H1 (cell line): Measurements from ENCODE around the gene MGMT. TPM values are rescaled to one million over a fixed set of nuclear protein-coding genes. Genes with fewer than 3 reads are reported as not detected.

ENCODE experiments used
- CTCF ChIA-PET: fragments of 300-600 bp; sonication (Branson Sonifier 250); formaldehyde crosslinking; loops from one replicate; lab custom pipeline; 2021; ENCODE audit not compliant: partially characterized antibody; lab: Charles Lee
- POLR2A ChIA-PET: fragments of 300-600 bp; sonication (Branson Sonifier 250); formaldehyde crosslinking; loops from one replicate; lab custom pipeline; 2021; ENCODE audit warnings: inconsistent platforms; ENCODE audit not compliant: partially characterized antibody; lab: Charles Lee
- DNase-seq, 2 experiments: peaks; one replicate each; pipeline versions ENCODE4 v3.0.0 to v3.0.0-alpha.2; 2010 to 2022; ENCODE audit warnings: low spot score in 2 of 2, low read depth in 1 of 2, mixed read lengths in 1 of 2
- FAIRE-seq: peaks from 2 replicates; lab custom pipeline; 2011; peaks lifted over from hg19 to GRCh38; lab: Jason Lieb, UNC
- H2AFZ ChIP-seq: 2 replicates; pipeline ENCODE4 v1.8.1; 2012; ENCODE audit warnings: low read length, inconsistent platforms
- H2AK5ac ChIP-seq: 2 replicates; pipeline ENCODE4 v1.6.1; 2013; ENCODE audit warnings: low read depth, low read length
- H2BK120ac ChIP-seq: replicated peaks from 2 replicates; pipeline ENCODE3; 2013; ENCODE audit warnings: low read depth, low read length, inconsistent platforms
- H2BK12ac ChIP-seq: 2 replicates; pipeline ENCODE4 v1.6.1; 2013; ENCODE audit warnings: low read depth, low read length
- H2BK15ac ChIP-seq: 2 replicates; pipeline ENCODE4 v1.6.1; 2013; ENCODE audit warnings: low read length
- H2BK20ac ChIP-seq: 2 replicates; pipeline ENCODE4 v1.6.1; 2013; ENCODE audit warnings: low read length
- H2BK5ac ChIP-seq: 2 replicates; pipeline ENCODE4 v1.6.1; 2013; ENCODE audit warnings: low read depth, low read length
- H3K14ac ChIP-seq: 2 replicates; pipeline ENCODE4 v1.6.1; 2013; ENCODE audit warnings: inconsistent platforms; ENCODE audit not compliant: insufficient read length
- H3K18ac ChIP-seq: 2 replicates; pipeline ENCODE4 v1.6.1; 2013; ENCODE audit warnings: low read length; ENCODE audit errors: extremely low read depth
- H3K23ac ChIP-seq: 2 replicates; pipeline ENCODE4 v1.6.1; 2013; ENCODE audit warnings: inconsistent platforms; ENCODE audit not compliant: insufficient read length
- H3K23me2 ChIP-seq: 2 replicates; pipeline ENCODE4 v1.6.1; 2013; ENCODE audit warnings: low read depth, low read length
- H3K27ac ChIP-seq: 2 replicates; pipeline ENCODE4 v1.6.1; 2011; ENCODE audit warnings: low read depth, low read length, inconsistent platforms
- H3K27me3 ChIP-seq, 4 experiments: replicated peaks in 1 of 4; 1 replicate in 1 of 4; 2 replicates in 3 of 4; pipeline versions ENCODE4 v1.6.1 to v1.8.1; 2011 to 2013; ENCODE audit warnings: low read length in 3 of 4, mild to moderate bottlenecking in 3 of 4, inconsistent platforms in 2 of 4, mixed read lengths in 2 of 4, moderate library complexity in 1 of 4; ENCODE audit not compliant: control insufficient read depth in 3 of 4, insufficient read depth in 3 of 4; ENCODE audit errors: extremely low read depth in 1 of 4
- H3K36me3 ChIP-seq, 4 experiments: 2 replicates each; pipeline versions ENCODE4 v1.6.1 to v1.8.1; 2011 to 2013; ENCODE audit warnings: mild to moderate bottlenecking in 4 of 4, low read length in 3 of 4, moderate library complexity in 2 of 4, control low read depth in 1 of 4, inconsistent platforms in 1 of 4; ENCODE audit not compliant: insufficient read depth in 4 of 4, control insufficient read depth in 2 of 4
- H3K4ac ChIP-seq: replicated peaks from 2 replicates; pipeline ENCODE3; 2013; ENCODE audit warnings: low read length, low read depth, mixed read lengths, inconsistent platforms; ENCODE audit not compliant: insufficient read length
- H3K4me1 ChIP-seq, 4 experiments: replicated peaks in 1 of 4; 1 replicate in 1 of 4; 2 replicates in 3 of 4; pipeline versions ENCODE4 v1.6.1 to v1.8.1; 2011 to 2013; ENCODE audit warnings: low read length in 3 of 4, inconsistent platforms in 2 of 4, mixed read lengths in 1 of 4; ENCODE audit not compliant: insufficient read depth in 4 of 4, control insufficient read depth in 3 of 4
- H3K4me2 ChIP-seq, 2 experiments: 2 replicates each; pipeline versions ENCODE4 v1.6.1 to v1.8.1; 2011 to 2013; ENCODE audit warnings: low read depth in 2 of 2, low read length in 2 of 2, control low read depth in 1 of 2, inconsistent platforms in 1 of 2, mild to moderate bottlenecking in 1 of 2; ENCODE audit not compliant: insufficient read depth in 1 of 2
- H3K4me3 ChIP-seq, 4 experiments: fragments of 200-600, 300-600 bp in 1 of 4; sonication (generic), shearing (Covaris generic), sonication (Bioruptor Twin) in 1 of 4; 2 replicates each; pipeline versions ENCODE4 v1.5.1 to v1.8.1; 2011 to 2016; ENCODE audit warnings: low read length in 4 of 4, low read depth in 3 of 4, control low read depth in 2 of 4, inconsistent platforms in 2 of 4, mild to moderate bottlenecking in 2 of 4, mixed read lengths in 1 of 4, moderate library complexity in 1 of 4; ENCODE audit not compliant: insufficient read depth in 2 of 4; ENCODE audit errors: extremely low read depth in 1 of 4
- H3K56ac ChIP-seq: replicated peaks from 2 replicates; pipeline ENCODE3; 2013; ENCODE audit warnings: low read depth, mild to moderate bottlenecking, mixed read lengths, low read length, inconsistent platforms; ENCODE audit not compliant: insufficient read length
- H3K79me1 ChIP-seq: 2 replicates; pipeline ENCODE4 v1.6.1; 2013; ENCODE audit warnings: low read depth, low read length, control low read depth
- H3K79me2 ChIP-seq, 2 experiments: 2 replicates each; pipeline versions ENCODE4 v1.6.1 to v1.8.1; 2012 to 2013; ENCODE audit warnings: low read length in 2 of 2, mild to moderate bottlenecking in 2 of 2, inconsistent platforms in 1 of 2; ENCODE audit not compliant: insufficient read depth in 2 of 2, control insufficient read depth in 1 of 2
- H3K9ac ChIP-seq, 4 experiments: replicated peaks in 1 of 4; 1 replicate in 1 of 4; 2 replicates in 3 of 4; pipeline versions ENCODE4 v1.6.1 to v1.8.1; 2011 to 2013; ENCODE audit warnings: low read depth in 3 of 4, low read length in 3 of 4, control low read depth in 2 of 4, mild to moderate bottlenecking in 2 of 4, moderate library complexity in 2 of 4, inconsistent platforms in 1 of 4; ENCODE audit errors: extremely low read depth in 1 of 4
- H3K9me3 ChIP-seq, 2 experiments: 2 replicates each; pipeline versions ENCODE4 v1.6.1 to v1.8.1; 2012 to 2013; ENCODE audit warnings: mild to moderate bottlenecking in 2 of 2, moderate library complexity in 2 of 2, control low read depth in 1 of 2, inconsistent platforms in 1 of 2, low read depth in 1 of 2, low read length in 1 of 2, mixed read lengths in 1 of 2; ENCODE audit not compliant: insufficient read depth in 2 of 2
- H4K20me1 ChIP-seq, 2 experiments: replicated peaks in 1 of 2; 2 replicates each; pipeline versions ENCODE3 to v1.8.1; 2011 to 2013; ENCODE audit warnings: inconsistent platforms in 2 of 2, low read length in 2 of 2, mild to moderate bottlenecking in 1 of 2; ENCODE audit not compliant: insufficient read depth in 2 of 2, control insufficient read depth in 1 of 2
- H4K5ac ChIP-seq: 2 replicates; pipeline ENCODE4 v1.6.1; 2013; ENCODE audit warnings: low read length, low read depth, mixed read lengths, inconsistent platforms; ENCODE audit not compliant: insufficient read length
- H4K8ac ChIP-seq: 2 replicates; pipeline ENCODE4 v1.8.0; 2013; ENCODE audit warnings: mild to moderate bottlenecking, moderate library complexity, low read length, inconsistent platforms; ENCODE audit not compliant: insufficient read depth; ENCODE audit errors: extremely low read depth
- H4K91ac ChIP-seq: replicated peaks from 2 replicates; pipeline ENCODE3; 2013; ENCODE audit warnings: low read length, mixed read lengths, inconsistent platforms; ENCODE audit not compliant: insufficient read length
- BCL11A ChIP-seq, 2 experiments: IDR thresholded peaks; one replicate each; pipeline ENCODE4 v1.6.1; 2011; ENCODE audit warnings: low read depth in 2 of 2, low read length in 2 of 2, mild to moderate bottlenecking in 2 of 2
- CBX8 ChIP-seq: fragments of 300-800, 300-1000 bp; sonication (generic); IDR thresholded peaks from 2 replicates; pipeline ENCODE4 v1.7.1; 2016; ENCODE audit warnings: low read depth, low read length, borderline replicate concordance
- EGR1 ChIP-seq: IDR thresholded peaks from 2 replicates; pipeline ENCODE4 v1.6.1; 2011; ENCODE audit warnings: low read depth, low read length, borderline replicate concordance
- EP300 ChIP-seq, 2 experiments: IDR thresholded peaks; 1 replicate in 1 of 2; 2 replicates in 1 of 2; pipeline ENCODE4 v1.6.1; 2011 to 2012; ENCODE audit warnings: low read depth in 2 of 2, low read length in 2 of 2, mild to moderate bottlenecking in 2 of 2, borderline replicate concordance in 1 of 2, inconsistent platforms in 1 of 2, moderate library complexity in 1 of 2
- RAD21 ChIP-seq, 2 experiments: IDR thresholded peaks in 1 of 2; conservative IDR thresholded peaks in 1 of 2; 2 replicates each; pipeline ENCODE4 v1.6.1; 2011; ENCODE audit warnings: low read depth in 2 of 2, low read length in 2 of 2, improper control_type of control experiment in 1 of 2, inconsistent platforms in 1 of 2, mild to moderate bottlenecking in 1 of 2, moderate library complexity in 1 of 2
- SAP30 ChIP-seq: fragments of 300-600 bp; sonication (generic); IDR thresholded peaks from 2 replicates; pipeline ENCODE4 v1.7.1; 2012; ENCODE audit warnings: low read length, moderate library complexity, mild to moderate bottlenecking, inconsistent platforms; ENCODE audit not compliant: insufficient read depth, insufficient replicate concordance
- SIRT6 ChIP-seq: IDR thresholded peaks from one replicate; pipeline ENCODE4 v1.7.1; 2012; ENCODE audit warnings: low read length, inconsistent platforms
- SIX5 ChIP-seq: IDR thresholded peaks from 2 replicates; pipeline ENCODE4 v1.6.1; 2011; ENCODE audit warnings: mild to moderate bottlenecking, low read depth, low read length
- TBP ChIP-seq: IDR thresholded peaks from 2 replicates; pipeline ENCODE4 v1.6.1; 2011; ENCODE audit warnings: low read depth, low read length, improper control_type of control experiment
- WGBS, 2 experiments: shearing (Covaris generic) in 1 of 2; methylation state at CpG; one replicate each; pipeline versions ENCODE4 v1.1.6 to v1.1.7; 2013 to 2015; ENCODE audit warnings: low lambda C conversion rate in 2 of 2, mixed read lengths in 2 of 2, inconsistent platforms in 1 of 2, low coverage in 1 of 2, missing lambda C conversion rate in 1 of 2; ENCODE audit not compliant: insufficient replicate concordance in 2 of 2, insufficient coverage in 1 of 2, insufficient read length in 1 of 2; ENCODE audit errors: extremely low coverage in 1 of 2, missing lambda C conversion rate in 1 of 2; 5-methylcytosine and 5-hydroxymethylcytosine counted together
- polyA plus RNA-seq, 7 experiments: library from polyadenylated mRNA; depleted of rRNA in 3 of 7; stranded (reverse) in 5 of 7; unstranded in 2 of 7; fragments of >200 nt in 5 of 7; fragments of 200-250 nt in 2 of 7; gene quantifications; 1 replicate in 5 of 7; 2 replicates in 1 of 7; 4 replicates in 1 of 7; pipeline versions ENCODE4 v1.2.1 to v1.2.3, GENCODE V29; 2011 to 2013; ENCODE audit warnings: missing spikeins in 2 of 7, mixed read lengths in 2 of 7
- total RNA-seq: library from RNA; stranded (reverse); fragmentation: NEBNext Ultra II Directional; extraction: Animal tissue kit (Norgen Biotek cat#: 25700); gene quantifications from 2 replicates; pipeline ENCODE4 v1.2.1, GENCODE V29; 2021

Gene MGMT
- total and polyA plus RNA-seq, 2 of the 8 experiments (the other 6 are each of a cell fraction or from before 2014, with no cell fraction given) = 9.9 to 10.7 TPM

GRCh38 chr10:129491123-129491734 is 24.2 kb downstream of the MGMT start:
- FAIRE-seq = no peak

More at GRCh38 chr10:129491123-129491734, 24.2 kb downstream of the MGMT start:
- Histone ChIP-seq H2BK15ac (no peak overlapping the region), H3K27ac (no peak overlapping the region), H3K79me1 (no peaks in the 10 kb centered on the region), H3K23me2 (no peaks in the 10 kb centered on the region; the same call in 1 of the 2 replicates), H3K9ac (no peak overlapping the region), H2BK5ac (no peak overlapping the region), H3K36me3 (peaks cover 0 to 3% (median 0%) of the 10 kb centered on the region in 4 experiments; a peak in 2 of 8 replicates), H3K23ac (no peak overlapping the region), H2AK5ac (no peak overlapping the region), H2AFZ (no peak overlapping the region), H4K8ac (no peak overlapping the region), H3K4me2 (no peak overlapping the region), H3K4ac (no peak overlapping the region), H3K27me3 (no peaks in the 10 kb centered on the region), H2BK120ac (no peak overlapping the region), H4K20me1 (no peaks in the 10 kb centered on the region), H2BK12ac (no peak overlapping the region), H3K56ac (no peak overlapping the region), H2BK20ac (no peak overlapping the region), H3K14ac (no peak overlapping the region), H3K4me1 (peaks cover 0 to 4% (median 1%) of the 10 kb centered on the region in 4 experiments; a peak in 4 of 7 replicates), H4K5ac (no peak overlapping the region), H3K4me3 (no peak overlapping the region), H4K91ac (no peak overlapping the region), H3K18ac (no peak overlapping the region), H3K79me2 (no peaks in the 10 kb centered on the region), H3K9me3 (peaks cover 21 to 26% of the 10 kb centered on the region in 2 experiments)
- ChIA-PET POLR2A (no interaction called here), CTCF (interaction anchor here (0.6 kb wide), 1 partner anchor 35 kb away, joined by 3 read pairs; no protein-coding TSS in a partner anchor)
- WGBS, 2 experiments = 93% methylated on average over 5 of the region's 5 CpGs; no CpG with 5 or more reads in 1 of the 2 experiments
- no peak for TF ChIP-seq SIRT6
- TF ChIP-seq TBP = no peak
- TF ChIP-seq RAD21 (IDR thresholded peaks at IDR 0.05 in 1 of 2, conservative IDR thresholded peaks at IDR 0.05 in 1 of 2; ENCODE audit: low read depth in 2 of 2, low read length in 2 of 2) = no peak
- no peak for TF ChIP-seq SIX5
- TF ChIP-seq EP300 (IDR thresholded peaks at IDR 0.05; ENCODE audit: borderline replicate concordance in 1 of 2, low read depth in 2 of 2, low read length in 2 of 2) = no peak
- TF ChIP-seq SAP30 = no peak
- no peak for TF ChIP-seq EGR1
- no peak for TF ChIP-seq CBX8
- TF ChIP-seq BCL11A (IDR thresholded peaks at IDR 0.05; ENCODE audit: low read depth in 2 of 2, low read length in 2 of 2) = no peak
- DNase-seq = no peak
